OCI-LY3 (cell line): ENCODE results near the gene GFRA4.

Source experiments
- CTCF ChIP-seq: fragments of 200-600, 300-600 bp; sonication (generic); IDR thresholded peaks from 2 replicates; pipeline ENCODE4 v1.5.1; 2014; ENCODE audit warnings: antibody characterized with exemption, low read length, low read depth
- EZH2phosphoT487 ChIP-seq: fragments of 200-600 bp; shearing (Covaris generic); IDR thresholded peaks from 2 replicates; pipeline ENCODE4 v1.6.1; 2018; ENCODE audit warnings: antibody characterized with exemption, mixed run types, low read depth

GRCh38 chr20:3616250-3616649 is 46.9 kb downstream of the GFRA4 start:
- TF ChIP-seq CTCF (no peak), EZH2phosphoT487 (no peak)
